ENCODE results near the gene TTC28.
"Not testable (repeated sequence)": the region's sequence is repeated elsewhere in the genome, so short reads cannot be mapped to it uniquely, and the experiment has no call there.

TTC28 gene

GRCh38 chr22:28601915-28602314 is 77.7 kb downstream of the TTC28 start:
- no peak for DNase-seq (ENCODE audit: low spot score)

GRCh38 chr22:28600546-28601143 is 79.0 kb downstream of the TTC28 start:
- DNase-seq (ENCODE audit: low spot score), result no peak

DNA sequence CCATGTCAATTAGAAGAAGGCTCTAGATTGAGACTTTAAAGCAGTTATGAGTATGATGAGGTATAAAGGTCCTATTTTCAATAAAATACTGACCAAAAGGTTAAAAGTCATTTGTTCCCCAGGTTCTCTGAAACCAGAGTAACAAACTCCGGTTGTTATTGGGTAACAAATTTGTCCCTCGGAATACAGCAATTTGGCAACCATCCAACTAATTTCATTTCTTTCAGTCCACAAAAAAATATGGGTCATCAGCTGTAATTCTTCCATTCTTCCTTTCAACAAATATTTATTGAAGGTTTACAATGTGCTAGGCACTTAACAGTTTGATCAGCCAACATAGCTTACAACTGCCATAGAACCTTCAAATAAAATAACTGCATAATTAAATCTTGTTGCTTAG is 79.9 kb downstream of the TTC28 start:
- no peak for DNase-seq (ENCODE audit: low spot score)

DNA sequence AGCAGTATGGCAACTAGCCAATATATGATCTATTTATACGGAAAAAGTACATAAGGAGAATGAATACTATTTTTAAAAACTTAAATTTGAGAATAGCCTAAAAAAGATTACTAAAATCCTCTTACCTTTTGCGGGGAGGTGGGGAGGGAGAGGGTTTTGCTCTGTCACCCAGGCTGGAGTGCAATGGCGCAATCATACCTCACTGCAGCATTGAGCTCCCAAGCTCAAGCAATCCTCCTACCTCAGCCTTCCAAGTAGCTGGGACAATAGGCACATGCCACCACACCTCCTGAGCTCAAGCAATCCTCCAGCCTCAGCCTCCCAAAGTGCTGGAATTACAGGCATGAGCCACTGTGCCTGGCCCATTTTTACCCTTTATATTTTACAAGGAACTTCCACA is 82.0 kb downstream of the TTC28 start:
- no peak for DNase-seq (ENCODE audit: low spot score)

GRCh38 chr22:28594797-28595462 is 84.7 kb downstream of the TTC28 start:
- DNase-seq (ENCODE audit: low spot score), result no peak

GRCh38 chr22:28594076-28594796 is 85.4 kb downstream of the TTC28 start:
- DNase-seq (ENCODE audit: low spot score), result no peak

GRCh38 chr22:28593299-28593698 is 86.3 kb downstream of the TTC28 start:
- DNase-seq (ENCODE audit: low spot score), result no peak

DNA sequence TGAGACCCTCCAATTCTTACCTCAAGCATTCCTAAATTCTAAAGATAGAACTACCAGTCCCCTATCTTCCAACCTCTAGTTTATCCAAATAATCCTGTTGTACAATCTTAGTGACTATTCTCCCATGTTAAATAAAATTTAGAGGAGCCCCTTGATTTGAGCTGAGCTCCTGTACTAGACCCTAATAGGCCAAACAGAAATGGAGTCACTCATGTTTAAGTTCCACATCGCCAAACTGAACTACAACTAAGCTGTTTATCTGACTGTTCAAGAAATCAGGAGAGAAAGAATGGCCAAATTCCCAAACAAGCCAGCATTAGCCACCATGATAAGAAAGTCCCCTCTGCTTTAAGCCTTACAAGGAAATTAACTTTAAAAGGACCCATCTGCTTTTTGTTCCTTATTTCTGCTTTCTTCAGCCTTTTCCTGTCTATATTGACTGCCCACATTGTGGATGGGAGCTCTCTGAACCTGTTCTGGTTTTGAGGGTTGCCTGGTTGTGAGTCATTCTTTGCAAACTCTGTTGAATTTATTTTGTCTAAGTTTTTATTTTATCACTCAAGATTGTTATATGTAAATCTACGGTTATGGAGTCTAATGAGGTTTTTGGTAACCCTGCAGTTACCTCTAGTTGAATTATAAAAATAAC is 90.4 kb downstream of the TTC28 start:
- no peak for DNase-seq (ENCODE audit: low spot score)

DNA sequence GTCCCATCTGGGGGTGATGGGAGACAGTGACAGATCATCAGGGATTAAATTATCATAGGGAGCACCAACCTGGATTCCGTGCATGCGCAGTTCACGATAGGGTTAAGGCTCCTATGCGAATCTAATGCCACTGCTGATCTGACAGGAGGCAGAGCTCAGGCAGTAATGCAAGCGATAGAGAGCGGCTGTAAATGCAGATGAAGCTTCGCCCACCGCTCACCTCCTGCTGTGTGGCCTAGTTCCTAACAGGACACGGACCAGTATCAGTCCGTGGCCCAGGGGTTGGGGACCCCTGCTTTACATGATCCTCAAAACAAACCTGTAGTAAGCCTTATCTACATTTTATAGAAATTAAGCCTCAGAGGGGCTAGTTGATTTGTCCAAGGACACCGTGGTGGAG is 94.3 kb downstream of the TTC28 start:
- no peak for DNase-seq (ENCODE audit: low spot score)

- no peak for DNase-seq (ENCODE audit: low spot score)
These were observed 96.8 kb downstream of the TTC28 start for GRCh38 chr22:28582806-28583205.

- DNase-seq (ENCODE audit: low spot score), result no peak
These were observed 98.6 kb downstream of the TTC28 start for GRCh38 chr22:28581016-28581415.

DNA sequence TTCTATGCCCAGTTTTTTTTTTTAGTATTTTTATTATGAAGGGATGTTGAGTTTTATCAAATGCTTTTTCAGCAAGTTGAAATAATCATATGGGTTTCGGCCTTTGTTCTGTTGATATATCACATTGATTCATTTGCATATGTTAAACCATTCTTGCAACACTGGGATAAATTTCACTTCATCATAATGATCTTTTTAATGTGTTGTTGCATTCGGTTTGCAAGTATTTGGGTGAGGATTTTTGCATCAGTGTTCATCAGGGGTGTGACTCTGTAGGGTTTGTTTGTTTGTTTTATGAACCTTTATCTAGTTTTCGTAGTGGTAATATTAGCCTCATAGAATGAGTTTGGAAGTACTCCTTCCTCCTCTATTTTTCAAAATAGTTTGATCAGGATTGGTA is 103.5 kb downstream of the TTC28 start:
- DNase-seq (ENCODE audit: low spot score), result no peak

DNA sequence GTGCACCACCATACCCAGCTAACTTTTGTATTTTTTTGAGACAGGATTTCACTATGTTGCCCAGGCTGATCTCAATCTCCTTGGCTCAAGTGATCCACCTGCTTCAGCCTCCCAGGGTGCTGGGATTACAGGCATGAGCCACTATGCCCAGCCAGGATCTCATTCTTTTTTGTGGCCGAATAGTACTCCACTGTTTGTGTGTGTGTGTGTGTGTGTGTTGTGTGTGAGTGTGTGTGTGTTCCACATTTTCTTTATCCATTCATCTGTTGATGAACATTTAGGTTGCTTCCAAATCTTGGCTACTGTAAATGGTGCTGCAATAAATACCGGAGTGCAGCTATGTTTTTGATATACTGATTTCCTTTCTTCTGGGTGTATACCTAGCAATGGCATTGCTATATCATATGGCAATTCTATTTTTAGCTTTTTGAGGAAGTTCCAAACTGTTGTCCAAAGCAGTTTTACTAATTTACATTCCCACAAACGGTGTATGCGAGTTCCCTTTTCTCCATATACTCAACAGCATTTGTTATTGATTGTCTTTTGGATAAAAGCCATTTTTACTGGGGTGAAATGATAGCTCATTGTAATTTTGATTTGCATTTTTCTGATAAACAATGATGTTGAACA is 105.4 kb downstream of the TTC28 start:
- DNase-seq (ENCODE audit: low spot score), result no peak

- DNase-seq (ENCODE audit: low spot score), result no peak
These were observed 108.8 kb downstream of the TTC28 start for GRCh38 chr22:28570696-28571373.

DNA sequence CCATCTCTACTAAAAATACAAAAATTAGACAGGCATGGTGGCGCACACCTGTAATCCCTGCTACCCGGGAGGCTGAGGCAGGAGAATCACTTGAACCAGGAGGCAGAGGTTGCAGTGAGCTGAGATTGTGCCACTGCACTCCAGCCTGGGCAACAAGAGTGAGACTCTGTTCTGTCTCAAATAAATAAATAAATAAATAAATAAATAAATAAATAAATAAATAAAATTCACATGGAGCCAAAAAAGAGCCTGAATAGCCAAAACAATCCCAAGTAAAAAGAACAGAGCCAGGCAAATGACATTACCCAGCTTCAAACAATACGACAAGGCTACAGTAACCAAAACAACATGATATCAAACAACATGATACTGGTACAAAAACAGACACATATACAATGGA is 110.7 kb downstream of the TTC28 start:
- not testable (repeated sequence) for DNase-seq (ENCODE audit: low spot score)

GRCh38 chr22:28568099-28568498 is 111.5 kb downstream of the TTC28 start:
- DNase-seq (ENCODE audit: low spot score), result no peak

GRCh38 chr22:28566920-28567499 is 112.6 kb downstream of the TTC28 start:
- not testable (repeated sequence) for DNase-seq (ENCODE audit: low spot score)

- no peak for DNase-seq (ENCODE audit: low spot score)
These were observed 116.0 kb downstream of the TTC28 start for GRCh38 chr22:28563636-28564035.

DNA sequence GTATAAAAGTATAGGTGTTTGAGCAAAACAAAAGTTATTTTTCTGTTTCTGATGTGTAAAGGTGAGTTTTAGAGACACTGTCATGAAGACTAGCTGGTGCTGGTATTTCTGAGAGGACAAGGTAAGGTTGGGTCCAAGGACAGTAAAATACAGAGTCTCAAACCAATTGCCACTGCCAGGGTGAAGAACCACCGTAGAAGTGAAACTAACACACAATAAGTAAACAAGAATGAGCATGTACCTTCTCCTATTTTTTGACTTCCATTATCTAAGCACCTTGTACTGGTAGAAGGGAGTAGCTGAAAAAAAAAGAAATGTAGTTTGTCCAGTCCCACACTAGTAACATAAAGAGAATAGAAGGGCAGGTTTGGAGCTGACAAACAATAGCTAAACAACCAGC is 117.3 kb downstream of the TTC28 start:
- no peak for DNase-seq (ENCODE audit: low spot score)

DNA sequence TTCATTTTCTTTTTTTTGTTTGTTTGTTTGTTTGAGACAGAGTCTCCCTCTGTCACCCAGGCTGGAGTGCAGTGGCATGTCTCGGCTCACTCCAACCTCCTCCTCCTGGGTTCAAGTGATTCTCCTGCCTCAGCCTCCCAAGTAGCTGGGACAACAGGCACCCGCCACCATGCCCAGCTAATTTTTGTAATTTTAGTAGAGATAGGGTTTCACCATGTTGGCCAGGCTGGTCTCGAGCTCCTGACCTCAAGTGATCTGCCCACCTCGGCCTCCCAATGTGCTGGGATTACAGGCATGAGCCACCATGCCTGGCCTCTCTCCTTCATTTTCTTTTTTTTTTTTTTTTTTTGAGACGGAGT is 118.9 kb downstream of the TTC28 start:
- not testable (repeated sequence) for DNase-seq (ENCODE audit: low spot score)

DNA sequence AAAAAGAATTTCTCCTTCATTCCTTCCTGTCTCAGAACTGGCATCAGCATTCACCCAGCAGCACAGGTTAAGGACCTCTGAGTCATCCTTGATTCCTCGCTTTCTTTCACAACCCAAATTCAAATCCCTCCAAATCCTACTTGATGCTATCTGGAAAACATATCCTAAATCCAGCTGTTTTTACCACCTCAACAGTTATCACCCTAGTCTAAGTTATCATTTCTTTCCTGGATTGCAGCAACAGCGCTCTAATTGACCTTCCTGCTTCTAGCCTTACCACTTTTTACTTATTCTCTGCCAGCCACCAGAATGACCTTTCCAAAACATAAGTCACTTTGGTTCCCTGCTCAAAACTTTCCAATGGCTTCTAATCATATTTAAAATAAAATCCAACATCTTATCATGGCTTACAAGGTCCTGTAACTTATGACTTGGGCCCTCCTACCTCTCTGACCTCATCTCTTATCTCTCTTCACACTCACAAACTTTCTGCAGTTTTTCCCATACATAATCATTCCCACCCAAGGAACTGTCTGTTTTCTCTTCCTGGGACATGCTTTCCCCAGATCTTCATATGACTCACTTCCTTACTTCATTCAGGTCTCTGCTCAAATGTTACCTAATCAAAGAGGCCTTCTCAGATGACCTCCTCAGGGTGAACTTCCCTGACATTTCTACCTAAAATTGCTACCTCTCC is 119.4 kb downstream of the TTC28 start:
- no peak for DNase-seq (ENCODE audit: low spot score)

All from left forelimb (tissue), 1 donor.